ENCODE data around the gene EPSTI1.

GRCh38 chr13:43008596-43008995, 16.6 kb upstream of the EPSTI1 start:
- TF ChIP-seq SP1 (IDR thresholded peaks at IDR 0.05; ENCODE audit: low read depth, low read length) (no peak), POLR2A (IDR thresholded peaks at IDR 0.05; ENCODE audit: low read depth, low read length) (no peak), CTCF (IDR thresholded peaks at IDR 0.05 in 2 of 3, conservative IDR thresholded peaks at IDR 0.05 in 1 of 3; ENCODE audit: control insufficient read depth in 2 of 3, extremely low read depth in 1 of 3, insufficient read depth in 1 of 3, low read depth in 3 of 3, low read length in 3 of 3) (no peak), SIN3A (IDR thresholded peaks at IDR 0.05; ENCODE audit: low read depth, low read length) (no peak), FOXM1 (IDR thresholded peaks at IDR 0.05; ENCODE audit: low read depth, low read length) (no peak), NFYB (IDR thresholded peaks at IDR 0.05; ENCODE audit: insufficient read depth, low read depth, low read length) (no peak)

All from GM12878 (cell line).